ENCODE measurements around the gene PSG5.
"Not testable (repeated sequence)": the region's sequence is repeated elsewhere in the genome, so short reads cannot be mapped to it uniquely, and the experiment has no call there.

PSG5 gene

DNA sequence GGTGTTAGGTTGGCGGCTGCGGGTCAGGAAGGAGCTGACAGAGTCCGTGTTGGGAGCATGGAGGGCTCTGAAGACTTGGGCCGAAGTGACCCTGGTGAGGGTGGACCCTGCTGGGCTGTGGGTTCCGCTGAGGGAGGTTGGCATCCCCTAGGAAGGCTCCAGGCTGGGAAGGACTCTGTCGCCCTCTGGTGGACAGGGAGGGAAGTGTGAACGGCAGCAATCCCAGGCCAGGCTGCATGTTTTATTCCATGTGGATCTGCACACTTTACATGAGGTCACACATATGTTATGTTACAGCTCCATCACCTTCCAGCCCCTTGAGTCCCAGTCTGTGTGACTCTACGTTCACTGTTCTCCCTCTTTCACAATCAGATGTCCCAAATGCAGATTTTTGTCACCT lies 20.8 kb upstream of the PSG5 start:
- H3K27ac ChIP-seq (ENCODE audit: low read length); H3K9me3 ChIP-seq (ENCODE audit: control insufficient read depth, insufficient read depth, low read length); H3K27me3 ChIP-seq (ENCODE audit: control insufficient read depth, insufficient read depth, low read length); H3K36me3 ChIP-seq (ENCODE audit: control insufficient read depth, insufficient read depth, low read length); H3K4me1 ChIP-seq (ENCODE audit: control insufficient read depth, insufficient read depth, low read length); DNase-seq (ENCODE audit: low read depth, low spot score); H3K4me3 ChIP-seq (ENCODE audit: low read length): not testable (repeated sequence)
- no CpG with 5 or more reads among the region's 8 CpGs for WGBS (ENCODE audit: insufficient coverage, insufficient read length)

- not testable (repeated sequence) for H3K36me3 ChIP-seq (ENCODE audit: control insufficient read depth, insufficient read depth, low read length); DNase-seq (ENCODE audit: low read depth, low spot score); H3K27me3 ChIP-seq (ENCODE audit: control insufficient read depth, insufficient read depth, low read length); H3K4me1 ChIP-seq (ENCODE audit: control insufficient read depth, insufficient read depth, low read length); H3K27ac ChIP-seq (ENCODE audit: low read length); H3K9me3 ChIP-seq (ENCODE audit: control insufficient read depth, insufficient read depth, low read length); H3K4me3 ChIP-seq (ENCODE audit: low read length)
- no CpG with 5 or more reads among the region's 9 CpGs for WGBS (ENCODE audit: insufficient coverage, insufficient read length)
These were observed 19.3 kb upstream of the PSG5 start, which contains the start of gene PSG4 for GRCh38 chr19:43205471-43206105. Gene PSG4 (minus strand): TSS chr19:43205638. CDS start chr19:43205536, 102 bp downstream.

DNA sequence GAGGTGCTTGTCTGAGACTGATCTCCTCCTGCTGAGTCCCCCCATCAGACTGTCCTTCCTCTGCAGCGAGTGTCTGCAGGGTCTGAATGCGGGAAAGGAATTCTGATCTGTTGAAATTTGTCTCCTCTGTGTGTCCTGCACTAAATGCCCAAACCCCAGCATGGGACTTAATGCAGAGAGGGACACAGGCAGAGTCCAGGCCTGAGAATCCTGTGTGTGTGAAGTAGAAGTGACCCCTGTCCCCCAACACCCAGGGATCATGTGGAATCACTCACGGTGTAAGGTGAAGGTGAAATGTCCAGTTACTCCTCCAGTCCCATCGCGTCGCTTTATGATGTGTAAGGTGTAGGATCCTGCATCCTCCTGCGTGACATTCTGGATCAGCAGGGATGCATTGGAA lies 17.3 kb upstream of the PSG5 start:
- not testable (repeated sequence) for H3K9me3 ChIP-seq (ENCODE audit: control insufficient read depth, insufficient read depth, low read length); H3K27me3 ChIP-seq (ENCODE audit: control insufficient read depth, insufficient read depth, low read length); H3K4me1 ChIP-seq (ENCODE audit: control insufficient read depth, insufficient read depth, low read length); H3K27ac ChIP-seq (ENCODE audit: low read length); H3K36me3 ChIP-seq (ENCODE audit: control insufficient read depth, insufficient read depth, low read length); DNase-seq (ENCODE audit: low read depth, low spot score); H3K4me3 ChIP-seq (ENCODE audit: low read length)
- no CpG with 5 or more reads among the region's 7 CpGs for WGBS (ENCODE audit: insufficient coverage, insufficient read length)

DNA sequence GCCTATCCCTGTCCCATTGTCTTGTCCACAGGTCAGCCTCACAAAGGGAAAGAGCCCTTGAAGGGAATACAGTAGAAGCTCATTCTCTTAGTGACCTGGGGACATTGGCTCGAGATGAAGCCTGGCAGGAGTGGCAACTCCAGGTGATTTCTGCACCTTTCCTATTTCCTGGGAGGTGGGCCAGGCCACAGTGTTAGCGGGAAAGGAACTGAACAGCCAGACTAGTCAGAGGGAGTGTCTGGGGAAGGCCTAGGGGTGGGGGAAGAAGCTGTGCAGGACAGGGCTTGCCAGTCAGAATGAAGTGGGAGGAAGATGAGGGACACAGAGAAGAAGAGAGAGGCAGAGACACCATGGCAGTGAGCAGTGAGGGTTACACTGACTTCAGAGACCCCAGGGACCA lies 15.6 kb upstream of the PSG5 start:
- not testable (repeated sequence) for H3K27me3 ChIP-seq (ENCODE audit: control insufficient read depth, insufficient read depth, low read length); DNase-seq (ENCODE audit: low read depth, low spot score); H3K4me3 ChIP-seq (ENCODE audit: low read length); H3K27ac ChIP-seq (ENCODE audit: low read length); H3K36me3 ChIP-seq (ENCODE audit: control insufficient read depth, insufficient read depth, low read length); H3K4me1 ChIP-seq (ENCODE audit: control insufficient read depth, insufficient read depth, low read length); H3K9me3 ChIP-seq (ENCODE audit: control insufficient read depth, insufficient read depth, low read length)
- no CpG with 5 or more reads among the region's 2 CpGs for WGBS (ENCODE audit: insufficient coverage, insufficient read length)

- H3K4me3 ChIP-seq (ENCODE audit: low read length); H3K4me1 ChIP-seq (ENCODE audit: control insufficient read depth, insufficient read depth, low read length); DNase-seq (ENCODE audit: low read depth, low spot score); H3K9me3 ChIP-seq (ENCODE audit: control insufficient read depth, insufficient read depth, low read length); H3K36me3 ChIP-seq (ENCODE audit: control insufficient read depth, insufficient read depth, low read length); H3K27ac ChIP-seq (ENCODE audit: low read length); H3K27me3 ChIP-seq (ENCODE audit: control insufficient read depth, insufficient read depth, low read length): not testable (repeated sequence)
- no CpG with 5 or more reads among the region's 7 CpGs for WGBS (ENCODE audit: insufficient coverage, insufficient read length)
These were observed 15.0 kb upstream of the PSG5 start for GRCh38 chr19:43201337-43201801.

DNA sequence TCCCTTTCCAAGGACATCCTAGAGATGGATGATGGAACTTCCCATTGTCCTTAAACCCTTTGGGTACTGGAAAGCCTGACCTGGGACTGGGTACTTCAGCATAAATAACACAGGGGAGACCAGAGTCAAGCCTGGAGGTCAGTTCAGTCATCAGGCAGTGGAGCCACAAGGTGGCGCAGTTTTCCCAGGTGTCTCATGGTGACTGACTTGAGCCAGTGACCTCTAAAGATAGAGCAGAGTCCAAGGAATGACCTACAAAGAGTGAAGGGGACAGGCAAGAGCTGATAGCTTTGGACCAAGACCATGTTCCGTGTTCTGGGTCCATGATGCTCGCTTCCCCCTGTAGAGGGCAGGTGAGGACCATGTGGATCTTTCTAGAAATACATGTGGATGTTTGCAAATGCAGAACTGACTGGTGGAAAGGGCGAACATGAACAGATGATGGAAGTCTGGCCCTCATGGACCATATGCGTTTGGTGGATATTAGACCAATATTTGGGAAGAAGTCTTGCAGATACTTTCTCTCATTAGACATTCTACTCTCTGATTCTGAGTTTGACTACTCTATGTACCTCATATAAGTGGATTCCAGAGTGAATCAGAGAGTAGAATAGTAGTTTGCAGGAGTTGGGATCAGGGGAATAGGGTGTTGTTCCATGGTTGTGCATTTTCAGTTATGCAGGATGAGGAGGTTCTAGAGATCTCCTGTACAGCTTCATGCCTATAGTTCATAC lies 12.5 kb upstream of the PSG5 start:
- no CpG with 5 or more reads among the region's 5 CpGs for WGBS (ENCODE audit: insufficient coverage, insufficient read length)
- H3K4me3 ChIP-seq (ENCODE audit: low read length); H3K27ac ChIP-seq (ENCODE audit: low read length); DNase-seq (ENCODE audit: low read depth, low spot score); H3K4me1 ChIP-seq (ENCODE audit: control insufficient read depth, insufficient read depth, low read length); H3K9me3 ChIP-seq (ENCODE audit: control insufficient read depth, insufficient read depth, low read length); H3K27me3 ChIP-seq (ENCODE audit: control insufficient read depth, insufficient read depth, low read length); H3K36me3 ChIP-seq (ENCODE audit: control insufficient read depth, insufficient read depth, low read length): not testable (repeated sequence)

GRCh38 chr19:43197666-43198397 lies 11.5 kb upstream of the PSG5 start:
- H3K9me3 ChIP-seq (ENCODE audit: control insufficient read depth, insufficient read depth, low read length), result not testable (repeated sequence)

GRCh38 chr19:43194397-43194796 lies 8.1 kb upstream of the PSG5 start:
- WGBS (ENCODE audit: insufficient coverage, insufficient read length), result no CpG with 5 or more reads among the region's 7 CpGs
- DNase-seq (ENCODE audit: low read depth, low spot score); H3K27ac ChIP-seq (ENCODE audit: low read length); H3K36me3 ChIP-seq (ENCODE audit: control insufficient read depth, insufficient read depth, low read length); H3K9me3 ChIP-seq (ENCODE audit: control insufficient read depth, insufficient read depth, low read length); H3K4me1 ChIP-seq (ENCODE audit: control insufficient read depth, insufficient read depth, low read length); H3K4me3 ChIP-seq (ENCODE audit: low read length); H3K27me3 ChIP-seq (ENCODE audit: control insufficient read depth, insufficient read depth, low read length): not testable (repeated sequence)

More at GRCh38 chr19:43197666-43198397, 11.5 kb upstream of the PSG5 start:
- H3K27ac ChIP-seq (ENCODE audit: low read length); H3K27me3 ChIP-seq (ENCODE audit: control insufficient read depth, insufficient read depth, low read length); DNase-seq (ENCODE audit: low read depth, low spot score); H3K36me3 ChIP-seq (ENCODE audit: control insufficient read depth, insufficient read depth, low read length); H3K4me1 ChIP-seq (ENCODE audit: control insufficient read depth, insufficient read depth, low read length); H3K4me3 ChIP-seq (ENCODE audit: low read length): not testable (repeated sequence)
- WGBS (ENCODE audit: insufficient coverage, insufficient read length), result no CpG with 5 or more reads among the region's 7 CpGs

DNA sequence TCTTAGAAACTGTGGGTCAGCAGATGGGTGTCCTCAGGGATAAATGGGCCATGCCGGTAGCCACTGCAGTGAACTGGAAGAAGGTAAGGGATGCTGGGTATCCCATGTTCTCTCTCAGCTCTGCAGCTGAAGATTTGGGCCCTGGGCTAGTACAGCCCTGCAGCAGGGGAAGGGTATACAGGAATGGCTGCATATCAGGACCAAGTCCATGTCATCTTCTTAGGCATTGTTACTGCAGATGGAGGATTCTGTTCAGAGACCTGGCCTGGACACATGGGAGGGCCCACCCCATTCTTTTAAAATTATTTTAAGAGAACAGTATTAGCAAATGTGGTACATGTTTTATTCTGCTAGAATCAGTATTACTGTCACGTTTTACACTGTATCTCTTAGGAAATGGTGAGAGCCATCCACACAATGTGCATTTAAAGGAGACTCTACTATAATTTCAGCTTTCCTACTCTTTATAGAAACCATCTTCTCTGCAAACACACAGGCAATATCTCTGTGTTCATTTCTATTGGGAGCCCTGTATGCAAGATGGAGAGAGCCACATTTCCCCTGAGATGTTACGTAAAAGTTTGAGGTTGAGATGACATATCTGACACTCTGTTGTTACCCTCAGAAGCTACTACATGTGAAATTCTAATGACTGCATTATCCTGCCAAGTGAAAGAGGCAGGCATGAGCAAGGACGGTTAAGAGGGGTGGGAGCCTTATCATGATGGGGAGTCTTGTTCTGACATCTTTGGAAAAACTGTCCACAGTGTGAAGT lies 6.2 kb upstream of the PSG5 start:
- DNase-seq (ENCODE audit: low read depth, low spot score); H3K27me3 ChIP-seq (ENCODE audit: control insufficient read depth, insufficient read depth, low read length); H3K9me3 ChIP-seq (ENCODE audit: control insufficient read depth, insufficient read depth, low read length); H3K4me3 ChIP-seq (ENCODE audit: low read length); H3K4me1 ChIP-seq (ENCODE audit: control insufficient read depth, insufficient read depth, low read length); H3K27ac ChIP-seq (ENCODE audit: low read length); H3K36me3 ChIP-seq (ENCODE audit: control insufficient read depth, insufficient read depth, low read length): not testable (repeated sequence)
- no CpG with 5 or more reads among the region's 4 CpGs for WGBS (ENCODE audit: insufficient coverage, insufficient read length)

DNA sequence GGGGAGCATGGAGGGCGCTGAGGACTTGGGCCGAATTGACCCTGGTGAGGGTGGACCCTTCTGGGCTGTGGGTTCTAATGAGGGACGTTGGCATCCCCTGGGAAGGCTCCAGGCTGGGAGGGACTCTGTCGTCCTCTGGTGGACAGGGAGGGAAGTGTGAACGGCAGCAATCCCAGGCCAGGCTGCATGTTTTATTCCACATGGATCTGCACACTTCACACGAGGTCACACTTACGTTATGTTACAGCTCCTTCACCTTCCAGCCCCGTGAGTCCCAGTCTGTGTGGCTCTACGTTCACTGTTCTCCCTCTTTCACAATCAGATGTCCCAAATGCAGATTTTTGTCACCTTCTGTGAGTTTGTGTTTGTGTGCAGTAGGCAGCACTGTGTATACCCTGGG lies 1.8 kb upstream of the PSG5 start:
- no CpG with 5 or more reads among the region's 9 CpGs for WGBS (ENCODE audit: insufficient coverage, insufficient read length)
- not testable (repeated sequence) for H3K27ac ChIP-seq (ENCODE audit: low read length); H3K4me3 ChIP-seq (ENCODE audit: low read length); H3K4me1 ChIP-seq (ENCODE audit: control insufficient read depth, insufficient read depth, low read length); DNase-seq (ENCODE audit: low read depth, low spot score); H3K36me3 ChIP-seq (ENCODE audit: control insufficient read depth, insufficient read depth, low read length); H3K9me3 ChIP-seq (ENCODE audit: control insufficient read depth, insufficient read depth, low read length); H3K27me3 ChIP-seq (ENCODE audit: control insufficient read depth, insufficient read depth, low read length)
